ENCODE results near the gene TMEM132C.

DNA sequence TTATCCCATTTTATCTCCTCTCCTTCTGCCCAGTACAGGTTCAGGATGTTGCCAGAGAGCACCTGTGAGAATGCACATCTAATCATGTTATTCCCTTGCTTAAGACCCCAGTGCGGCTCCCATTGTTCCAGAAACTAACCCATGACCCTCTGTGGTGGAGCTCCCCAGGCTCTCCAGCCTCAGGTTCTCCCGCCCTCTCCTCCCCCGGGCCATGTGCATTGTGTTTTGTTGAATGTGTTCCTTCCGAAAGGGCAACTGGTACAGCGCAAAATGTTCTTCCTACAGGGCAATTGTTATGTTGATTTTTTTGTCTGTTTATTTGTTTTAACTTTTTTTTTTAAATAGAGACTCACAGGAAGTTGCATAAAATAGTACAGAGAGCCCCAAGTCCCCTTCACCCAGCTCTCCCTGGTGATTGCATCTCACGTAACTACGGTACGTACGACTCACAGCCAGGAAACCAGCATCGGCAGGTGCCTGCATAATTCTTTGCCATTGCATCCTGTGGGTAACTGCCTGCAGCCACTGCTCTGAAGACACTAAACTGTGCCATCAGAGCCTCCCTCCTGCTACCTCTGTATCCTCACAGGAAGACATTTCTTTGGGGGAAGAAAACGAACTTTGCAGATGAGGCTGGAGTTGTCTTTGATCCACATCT, 31.2 kb downstream of the TMEM132C start:
- TF ChIP-seq, protein P1, sequence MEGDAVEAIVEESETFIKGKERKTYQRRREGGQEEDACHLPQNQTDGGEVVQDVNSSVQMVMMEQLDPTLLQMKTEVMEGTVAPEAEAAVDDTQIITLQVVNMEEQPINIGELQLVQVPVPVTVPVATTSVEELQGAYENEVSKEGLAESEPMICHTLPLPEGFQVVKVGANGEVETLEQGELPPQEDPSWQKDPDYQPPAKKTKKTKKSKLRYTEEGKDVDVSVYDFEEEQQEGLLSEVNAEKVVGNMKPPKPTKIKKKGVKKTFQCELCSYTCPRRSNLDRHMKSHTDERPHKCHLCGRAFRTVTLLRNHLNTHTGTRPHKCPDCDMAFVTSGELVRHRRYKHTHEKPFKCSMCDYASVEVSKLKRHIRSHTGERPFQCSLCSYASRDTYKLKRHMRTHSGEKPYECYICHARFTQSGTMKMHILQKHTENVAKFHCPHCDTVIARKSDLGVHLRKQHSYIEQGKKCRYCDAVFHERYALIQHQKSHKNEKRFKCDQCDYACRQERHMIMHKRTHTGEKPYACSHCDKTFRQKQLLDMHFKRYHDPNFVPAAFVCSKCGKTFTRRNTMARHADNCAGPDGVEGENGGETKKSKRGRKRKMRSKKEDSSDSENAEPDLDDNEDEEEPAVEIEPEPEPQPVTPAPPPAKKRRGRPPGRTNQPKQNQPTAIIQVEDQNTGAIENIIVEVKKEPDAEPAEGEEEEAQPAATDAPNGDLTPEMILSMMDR (IDR thresholded peaks at IDR 0.05) = no peak
- no peak for TF ChIP-seq ZFX (IDR thresholded peaks at IDR 0.05; ENCODE audit: borderline replicate concordance)
